Pulmonary artery endothelial cell (primary cell): Measurements from ENCODE around the gene NDUFB8. TPM values are rescaled to one million over a fixed set of nuclear protein-coding genes. Genes with fewer than 3 reads are reported as not detected.

Source experiments
- DNase-seq: peaks from one replicate; pipeline ENCODE4 v3.0.0-alpha.2; 2011; ENCODE audit warnings: low read depth, low spot score
- total RNA-seq: library from RNA; depleted of rRNA; stranded (reverse); fragments of >200 nt; gene quantifications from 2 replicates; pipeline ENCODE4 v1.2.3, GENCODE V29; 2014

Gene NDUFB8
- total RNA-seq, 1 donor from 2014 or later = 247 TPM

DNA sequence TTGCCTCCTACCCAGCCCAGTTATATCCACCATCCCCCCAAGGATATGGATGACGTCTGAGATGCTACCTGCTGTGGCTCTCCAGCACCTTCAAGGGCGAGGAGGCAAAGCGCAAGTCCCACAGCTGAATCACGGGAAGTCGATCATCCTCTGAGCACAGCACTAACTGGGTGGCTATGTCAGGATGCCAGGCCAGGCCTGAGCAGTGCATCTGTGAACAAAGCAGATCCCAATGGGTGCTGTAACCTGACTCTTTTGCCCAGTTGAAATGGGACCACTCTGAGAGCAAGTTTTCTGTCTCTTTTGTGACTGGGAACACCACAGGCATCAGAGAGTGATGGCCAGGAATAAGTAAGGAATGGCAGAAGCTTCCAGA lies 22.3 kb downstream of the NDUFB8 start:
- no peak for DNase-seq

DNA sequence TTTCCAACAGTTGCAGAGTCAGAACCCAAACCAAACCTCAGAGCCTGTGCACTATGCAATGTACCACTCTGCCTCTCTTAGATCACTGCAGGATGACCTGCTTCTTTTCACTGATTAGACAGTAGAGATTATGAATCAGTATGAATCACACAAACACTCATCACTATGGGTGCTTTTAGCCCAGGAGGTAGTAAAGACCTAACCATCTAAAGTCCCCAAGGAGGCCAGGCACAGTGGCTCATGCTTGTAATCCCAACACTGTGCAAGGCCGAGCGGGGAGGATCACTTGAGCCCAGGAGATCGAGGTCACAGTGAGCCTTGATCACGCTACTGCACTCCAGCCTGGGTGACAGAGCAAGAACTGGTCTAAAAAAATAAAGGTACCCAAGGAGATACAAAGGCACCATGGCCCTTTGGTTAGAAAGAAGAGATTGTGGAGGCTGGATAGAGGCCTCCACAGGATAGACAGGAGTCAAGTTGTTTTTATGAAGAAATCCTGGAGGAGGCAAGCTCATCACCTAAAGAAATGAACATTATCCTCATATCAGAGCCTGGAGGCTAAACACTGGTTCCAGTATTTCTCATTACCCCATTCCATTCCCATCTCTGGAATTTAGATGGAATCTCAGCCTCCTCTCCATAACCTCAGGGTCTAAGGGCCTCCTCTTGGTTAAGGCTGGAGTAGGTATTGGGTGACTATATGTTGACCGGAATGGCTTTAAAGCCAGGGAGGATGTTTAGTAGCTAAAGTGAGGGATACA lies 22.9 kb downstream of the NDUFB8 start:
- no peak for DNase-seq

DNA sequence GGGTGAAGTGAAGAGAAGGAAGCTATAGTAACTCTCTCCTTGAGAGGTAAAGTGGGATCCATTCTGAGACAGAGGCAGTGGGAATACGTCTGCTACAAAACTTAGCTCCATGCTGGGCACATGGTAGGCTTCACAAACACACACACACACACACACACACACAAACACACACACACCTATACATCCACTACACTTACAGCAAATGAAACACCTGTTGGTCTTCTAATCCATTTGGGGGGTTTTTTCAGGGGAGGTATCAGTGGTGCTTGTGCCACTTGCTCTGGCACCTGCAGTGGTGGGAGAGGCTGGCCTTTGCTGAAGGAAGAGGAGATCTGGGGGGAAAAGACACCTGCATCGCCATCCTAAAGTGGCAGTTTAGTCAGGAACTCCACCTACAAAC lies 24.5 kb downstream of the NDUFB8 start:
- DNase-seq = no peak

DNA sequence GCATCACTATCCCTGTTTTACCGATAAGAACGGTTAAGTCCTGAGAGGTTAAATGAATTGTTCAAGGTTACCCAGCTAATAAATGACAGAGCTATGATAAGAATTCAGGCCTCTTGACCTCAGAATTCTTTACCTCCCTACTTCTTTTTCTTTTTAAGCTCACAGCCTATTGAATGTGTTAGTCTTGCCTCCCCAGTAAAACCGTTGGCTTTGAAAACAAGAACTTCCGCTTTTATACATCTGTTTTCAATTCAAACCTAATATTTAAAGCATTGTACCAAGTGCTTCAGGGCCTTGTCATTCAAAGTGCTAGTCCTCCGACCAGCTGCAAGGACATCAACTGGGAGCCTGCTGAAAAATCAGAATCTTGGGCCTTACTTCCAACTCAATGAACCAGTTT lies 25.6 kb downstream of the NDUFB8 start:
- DNase-seq = no peak

DNA sequence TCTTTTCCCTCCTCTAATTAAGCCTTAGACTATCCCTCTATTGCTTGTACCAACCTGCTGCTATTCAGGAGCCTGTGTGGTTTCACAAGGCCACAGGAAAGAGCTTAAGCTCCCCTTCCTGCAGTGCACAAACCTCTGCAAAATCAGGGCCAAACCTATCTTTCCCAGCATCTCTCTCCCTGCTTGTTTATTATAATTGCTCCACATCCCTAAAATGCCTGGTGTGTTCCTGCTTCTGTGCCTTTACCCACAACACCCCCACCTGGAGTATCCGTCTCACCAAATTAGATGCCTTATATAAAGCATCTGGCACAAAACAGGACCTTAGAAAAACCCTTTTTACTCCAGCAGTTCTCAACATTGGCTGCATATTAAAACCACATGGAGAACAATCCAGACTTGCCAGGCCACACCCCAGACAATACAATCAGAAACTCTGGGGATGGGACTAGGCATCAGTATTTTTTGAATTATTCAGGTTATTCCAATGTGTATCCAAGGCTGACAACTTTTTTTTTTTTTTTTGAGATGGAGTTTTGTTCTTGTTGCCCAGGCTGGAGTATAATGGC lies 26.7 kb downstream of the NDUFB8 start:
- DNase-seq = no peak

DNA sequence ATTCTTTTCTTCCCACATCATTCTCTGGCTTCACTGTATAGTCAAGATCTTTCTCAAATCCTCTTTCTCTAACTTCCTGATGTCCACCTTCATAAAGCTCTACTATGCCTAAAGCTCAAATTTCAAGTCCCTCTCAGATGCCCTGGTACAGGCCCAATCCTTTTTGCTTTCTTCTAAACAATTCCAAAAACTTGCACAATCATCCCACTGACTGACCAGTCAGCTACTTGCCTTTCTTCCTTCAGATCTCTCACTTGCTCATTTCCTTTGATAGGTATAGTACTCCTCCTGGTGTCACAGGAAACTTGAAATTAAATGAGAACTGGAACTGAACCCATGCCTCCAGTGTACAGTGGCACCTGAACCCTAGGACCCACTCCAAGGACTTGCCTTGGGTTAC lies 28.2 kb downstream of the NDUFB8 start:
- DNase-seq = no peak

DNA sequence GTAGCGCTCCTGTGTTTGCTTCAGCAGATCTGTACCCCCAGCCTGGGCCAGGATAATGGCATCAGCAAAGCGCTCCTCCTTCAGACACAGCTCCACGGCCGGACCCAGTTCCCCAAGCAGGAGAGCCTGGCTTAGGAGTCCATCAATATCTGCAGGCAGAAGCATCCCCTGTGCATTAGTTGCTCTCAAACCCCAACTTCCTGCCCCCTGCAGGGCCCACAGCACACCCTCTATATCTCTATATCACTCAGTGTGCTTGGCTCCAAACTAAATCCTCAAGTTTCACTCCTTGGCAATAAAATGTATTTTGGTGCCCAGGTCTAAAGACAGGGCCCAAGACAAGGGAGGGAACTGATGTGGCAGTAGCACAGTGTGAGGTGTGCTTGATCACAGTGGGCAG lies 31.6 kb downstream of the NDUFB8 start:
- DNase-seq = no peak

DNA sequence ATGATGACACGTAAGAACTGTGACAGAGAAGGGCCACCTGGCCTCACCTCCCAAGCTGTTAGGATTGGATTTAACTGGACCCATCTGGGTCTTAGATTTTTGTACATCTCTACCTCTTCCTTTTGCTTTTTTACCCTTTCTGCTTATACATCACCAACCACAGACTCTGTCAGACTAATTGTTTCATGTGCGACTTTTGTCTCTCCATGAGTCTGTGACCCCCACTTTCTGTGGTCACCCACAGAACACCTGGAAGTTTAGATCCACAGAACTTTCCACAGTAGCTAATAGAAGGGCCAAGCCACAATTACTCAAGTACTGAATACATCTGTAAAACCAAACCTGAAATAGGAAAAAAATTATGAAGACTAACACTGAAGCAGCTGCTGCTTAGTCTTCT lies 33.1 kb downstream of the NDUFB8 start:
- no peak for DNase-seq

DNA sequence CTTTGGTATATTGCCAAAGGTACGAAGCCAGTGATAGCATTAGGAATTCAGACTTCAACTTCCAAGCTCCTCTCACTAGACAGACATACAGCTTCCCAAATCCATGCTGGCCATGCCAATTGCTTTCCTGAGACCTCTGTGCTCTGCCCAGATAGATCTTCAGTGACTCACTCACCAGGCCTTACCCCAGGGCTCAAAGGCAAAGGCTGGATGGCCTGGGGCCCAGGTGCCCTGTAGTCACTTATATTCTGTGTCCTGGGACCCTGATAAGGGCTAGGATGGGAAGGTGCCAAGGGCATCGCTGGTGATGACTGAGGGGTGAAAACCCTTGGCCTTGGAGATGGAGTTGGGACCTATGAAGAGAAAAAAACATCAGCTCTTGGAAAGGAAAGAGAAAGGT lies 39.1 kb downstream of the NDUFB8 start:
- no peak for DNase-seq

DNA sequence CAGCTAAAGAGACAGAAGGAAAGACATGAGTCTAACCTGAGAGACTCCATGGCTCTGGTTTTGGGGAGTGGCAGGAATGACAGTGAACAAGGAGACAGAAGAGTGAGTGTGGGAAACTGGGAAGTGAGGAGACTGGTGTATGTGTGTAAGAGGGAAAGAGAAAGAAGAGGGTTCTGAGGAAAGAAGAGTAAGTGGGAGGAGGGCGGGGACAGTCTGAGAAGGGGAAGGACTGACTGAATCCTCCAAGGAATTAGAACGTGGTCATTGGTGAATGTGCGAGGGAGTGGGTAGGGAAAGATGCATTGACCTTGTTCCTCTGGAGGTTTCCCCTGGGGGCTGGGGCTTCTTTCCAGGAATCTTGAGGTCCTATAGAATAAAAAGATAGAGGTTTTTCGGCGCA lies 40.3 kb downstream of the NDUFB8 start:
- no peak for DNase-seq

DNA sequence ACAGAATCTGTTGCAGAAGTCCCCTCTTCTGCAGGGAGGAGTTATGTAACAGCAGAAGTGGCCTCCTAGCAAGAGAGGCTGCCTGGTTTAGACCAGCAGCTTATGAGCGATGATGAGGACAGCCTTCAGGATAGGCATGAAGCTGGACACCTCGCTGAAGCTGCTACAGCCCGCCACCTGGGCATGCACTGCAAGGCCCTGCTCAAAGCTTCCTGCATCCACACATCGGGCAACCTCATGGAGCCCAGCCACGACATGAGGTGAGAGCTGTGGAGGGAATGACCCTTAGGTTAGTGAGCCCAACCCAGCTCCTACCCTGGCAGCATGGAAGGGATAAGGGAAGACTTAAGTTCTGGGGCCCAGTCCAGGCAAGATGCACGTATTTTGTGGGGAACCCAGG lies 42.1 kb downstream of the NDUFB8 start:
- DNase-seq = no peak

DNA sequence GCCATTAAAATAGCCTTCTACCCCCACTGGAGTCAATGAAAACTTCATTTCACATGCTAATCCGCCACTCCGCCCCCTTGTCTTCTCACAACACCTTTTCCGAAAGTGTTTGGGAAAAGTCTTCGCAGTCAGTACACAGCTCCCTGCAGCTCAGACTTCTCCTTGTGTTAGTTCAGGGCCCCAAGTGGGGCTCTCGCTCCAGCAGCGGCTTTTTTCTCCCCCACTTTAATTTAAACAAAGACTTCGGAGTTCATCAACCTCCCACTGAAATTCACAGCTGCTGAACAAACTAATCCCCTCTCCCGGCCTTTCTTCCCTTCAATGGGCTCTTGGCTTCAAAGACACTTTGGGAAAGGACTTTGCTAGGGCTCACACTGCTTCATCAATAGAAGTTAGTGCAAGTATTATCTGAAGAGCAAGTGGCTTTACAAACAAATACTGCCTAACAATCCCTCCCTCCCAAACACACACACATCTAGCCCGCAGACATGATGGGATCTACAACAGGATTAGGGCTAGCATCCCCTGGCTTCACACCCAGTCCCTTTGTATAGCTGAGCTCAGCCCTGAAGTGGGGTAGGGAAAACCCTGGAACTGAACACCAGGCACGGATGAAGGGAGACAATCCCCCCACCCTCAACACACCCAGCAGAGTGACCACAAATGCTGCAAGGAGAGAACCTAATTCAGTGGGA lies 43.7 kb downstream of the NDUFB8 start:
- no peak for DNase-seq

DNA sequence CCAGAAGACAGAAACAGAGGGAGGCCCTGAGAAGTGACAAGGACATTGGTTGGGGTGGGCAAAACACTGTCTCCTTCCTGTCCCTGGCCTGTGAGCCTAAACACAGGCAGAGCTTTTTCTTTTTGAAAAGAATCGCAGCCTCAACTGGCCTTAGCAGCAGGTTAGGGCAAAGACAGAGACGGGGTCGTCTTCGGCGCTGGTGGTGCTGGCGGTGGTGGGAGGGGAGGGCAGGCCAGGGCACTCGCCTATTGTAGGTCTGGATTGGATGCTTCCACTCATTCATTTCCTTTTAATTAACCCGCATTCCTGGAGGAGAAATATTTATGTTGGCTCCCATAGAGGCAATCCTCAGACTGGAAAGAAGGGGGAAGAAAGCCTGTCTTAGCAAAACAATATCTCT lies 44.3 kb downstream of the NDUFB8 start:
- no peak for DNase-seq

DNA sequence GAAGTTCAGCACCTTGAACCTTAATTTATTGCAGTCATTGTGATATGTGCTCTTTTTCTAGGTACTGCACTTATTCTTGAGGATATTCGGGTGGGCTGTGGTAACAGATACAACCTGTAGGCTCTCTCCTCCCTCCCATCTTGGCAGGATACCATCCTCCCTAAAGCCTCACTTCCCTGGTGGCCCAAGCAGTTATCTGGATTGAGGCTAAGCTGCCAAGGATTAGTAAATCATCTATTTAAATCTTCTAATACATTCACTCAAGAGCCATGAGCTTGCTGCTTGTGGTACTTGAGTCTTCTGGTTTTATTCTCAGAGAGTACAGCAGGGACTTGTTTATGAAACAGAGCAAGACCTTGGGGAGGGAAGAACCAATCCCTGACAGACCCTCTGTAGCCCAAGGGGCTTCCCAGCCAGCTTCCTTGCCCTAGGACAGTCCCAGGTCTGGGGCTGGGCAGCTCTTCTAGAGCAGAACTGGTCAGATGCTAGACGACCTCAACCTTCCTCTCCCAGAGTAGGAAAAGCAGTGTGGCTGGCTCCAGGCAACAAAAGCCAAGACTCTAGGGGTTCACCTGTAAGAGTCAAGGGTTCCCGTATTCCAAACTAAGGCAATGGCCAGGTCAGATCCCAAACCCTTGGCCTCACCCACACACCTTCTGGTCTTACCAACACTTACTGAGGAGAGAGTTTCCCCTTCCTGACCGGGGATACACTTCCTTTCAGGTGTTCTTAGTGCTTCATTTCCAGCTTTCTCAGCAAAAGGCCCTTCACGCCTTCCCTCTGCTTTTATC lies 45.6 kb downstream of the NDUFB8 start:
- DNase-seq = no peak

DNA sequence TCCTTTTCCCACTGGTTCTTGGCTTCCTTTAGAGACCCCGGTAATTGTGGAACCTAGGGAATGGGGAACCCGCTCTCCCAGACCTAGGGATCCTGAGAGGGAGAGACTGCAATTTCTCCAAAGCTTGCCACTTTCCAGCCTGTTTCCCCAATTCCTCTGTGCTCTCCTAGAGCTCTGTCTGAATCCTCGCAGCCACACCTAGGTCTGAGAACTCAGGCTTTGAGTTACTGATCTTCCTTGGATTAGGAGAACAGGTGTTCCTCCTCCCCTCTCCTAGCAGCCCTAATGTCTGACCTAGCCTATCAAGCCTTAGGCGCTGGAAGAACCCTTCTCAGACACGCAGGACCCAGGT lies 46.9 kb downstream of the NDUFB8 start:
- no peak for DNase-seq

DNA sequence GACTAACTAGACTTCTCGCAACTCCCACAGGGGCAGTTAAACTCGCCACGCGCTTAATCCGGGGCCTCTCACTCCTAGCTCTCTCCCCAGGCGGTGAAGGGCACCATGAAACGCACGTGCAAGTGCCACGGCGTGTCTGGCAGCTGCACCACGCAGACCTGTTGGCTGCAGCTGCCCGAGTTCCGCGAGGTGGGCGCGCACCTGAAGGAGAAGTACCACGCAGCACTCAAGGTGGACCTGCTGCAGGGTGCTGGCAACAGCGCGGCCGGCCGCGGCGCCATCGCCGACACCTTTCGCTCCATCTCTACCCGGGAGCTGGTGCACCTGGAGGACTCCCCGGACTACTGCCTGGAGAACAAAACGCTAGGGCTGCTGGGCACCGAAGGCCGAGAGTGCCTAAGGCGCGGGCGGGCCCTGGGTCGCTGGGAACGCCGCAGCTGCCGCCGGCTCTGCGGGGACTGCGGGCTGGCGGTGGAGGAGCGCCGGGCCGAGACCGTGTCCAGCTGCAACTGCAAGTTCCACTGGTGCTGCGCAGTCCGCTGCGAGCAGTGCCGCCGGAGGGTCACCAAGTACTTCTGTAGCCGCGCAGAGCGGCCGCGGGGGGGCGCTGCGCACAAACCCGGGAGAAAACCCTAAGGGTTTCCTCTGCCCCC lies 47.4 kb downstream of the NDUFB8 start:
- peak; percentile 30 for DNase-seq

DNA sequence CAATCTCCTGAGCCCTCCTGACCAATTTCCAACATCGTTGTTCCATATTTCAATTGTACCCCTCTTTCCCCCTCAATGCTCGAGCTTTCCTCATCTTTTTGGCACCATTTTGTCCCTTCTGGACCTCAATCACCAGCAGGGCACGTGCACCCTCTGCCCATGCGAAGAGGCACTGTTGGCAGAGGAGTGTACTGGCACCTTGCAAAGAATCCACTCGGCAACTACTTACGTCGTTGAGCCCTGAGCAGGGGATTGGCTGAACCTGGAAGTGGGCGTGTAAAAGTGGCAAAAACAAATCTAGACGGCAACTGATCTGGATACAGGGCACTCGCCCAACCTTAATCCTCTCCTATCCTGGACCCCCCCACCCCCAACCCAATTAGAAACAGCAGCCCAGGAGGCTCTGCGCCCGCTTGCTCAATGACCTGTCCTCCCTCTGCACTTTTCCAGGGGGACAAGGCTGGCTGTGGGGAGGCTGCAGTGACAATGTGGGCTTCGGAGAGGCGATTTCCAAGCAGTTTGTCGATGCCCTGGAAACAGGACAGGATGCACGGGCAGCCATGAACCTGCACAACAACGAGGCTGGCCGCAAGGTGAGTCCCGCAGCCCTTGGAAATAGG lies 48.1 kb downstream of the NDUFB8 start:
- DNase-seq = peak; percentile 53

DNA sequence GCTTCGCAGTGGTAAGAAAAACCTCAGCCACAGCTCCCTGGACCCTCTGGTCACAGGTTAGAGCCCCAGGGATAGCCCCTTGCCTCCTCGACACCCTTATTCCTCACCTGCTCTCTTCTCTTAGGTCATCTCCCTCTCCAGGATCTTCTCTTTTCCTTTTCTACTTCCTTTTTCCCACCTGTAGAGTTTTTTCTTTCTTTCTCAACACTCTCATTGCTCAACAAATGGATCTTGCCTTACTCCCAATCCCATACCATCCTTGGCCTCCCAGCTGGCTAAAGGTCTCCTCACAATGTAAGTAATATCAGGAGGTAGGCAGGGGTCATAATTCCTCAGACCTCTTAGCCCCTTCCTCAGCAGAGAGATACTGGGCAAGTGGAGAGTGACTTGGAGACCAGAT lies 49.7 kb downstream of the NDUFB8 start:
- no peak for DNase-seq

DNA sequence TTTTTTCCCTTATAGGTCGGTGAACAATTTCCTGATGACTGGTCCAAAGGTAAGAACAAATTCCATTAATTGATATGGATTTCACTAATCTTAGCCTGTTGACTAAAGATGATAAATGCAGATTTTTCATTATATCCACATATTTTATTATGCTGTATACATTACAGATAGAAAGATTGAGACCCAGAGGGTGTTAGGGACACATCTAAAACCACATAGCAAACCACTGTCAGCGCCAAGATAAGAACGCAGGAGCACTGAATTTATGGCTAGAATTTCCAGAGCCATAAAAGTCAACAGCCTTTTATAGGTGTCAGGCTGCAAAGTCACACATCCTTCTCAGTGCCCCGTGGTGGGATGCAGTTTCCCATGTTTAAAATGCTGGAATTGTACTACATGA lies 50.6 kb downstream of the NDUFB8 start:
- no peak for DNase-seq

DNA sequence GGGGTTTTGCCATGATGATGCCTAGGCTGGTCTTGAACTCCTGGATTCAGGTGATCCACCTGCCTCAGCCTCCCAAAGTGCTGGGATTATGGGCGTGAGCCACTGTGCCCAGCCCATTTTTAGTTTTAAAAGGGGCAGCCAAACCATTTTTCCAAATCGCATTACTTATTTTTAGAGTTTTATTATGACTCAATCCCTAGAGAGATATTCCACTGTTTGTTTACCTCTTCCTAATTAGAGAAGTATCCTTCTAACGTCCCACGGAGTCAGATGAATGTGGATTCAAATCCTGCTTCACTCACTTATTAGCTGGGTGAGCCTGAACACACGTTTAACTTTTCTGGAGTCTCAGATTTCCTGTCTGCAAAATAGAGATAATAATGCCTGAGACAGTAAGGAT lies 51.7 kb downstream of the NDUFB8 start:
- DNase-seq = no peak
